GM21717 (cell line): ENCODE measurements around the gene OR52E1.
"Not testable (repeated sequence)": the region's sequence is repeated elsewhere in the genome, so short reads cannot be mapped to it uniquely, and the experiment has no call there.

Experiments used
- ATAC-seq: cut with Tn5 transposase; IDR thresholded peaks from one replicate; pipeline ENCODE4 v1.9.1; 2021; ENCODE audit warnings: mild to moderate bottlenecking, moderate library complexity; ENCODE audit not compliant: unreplicated experiment

Gene OR52E1

DNA sequence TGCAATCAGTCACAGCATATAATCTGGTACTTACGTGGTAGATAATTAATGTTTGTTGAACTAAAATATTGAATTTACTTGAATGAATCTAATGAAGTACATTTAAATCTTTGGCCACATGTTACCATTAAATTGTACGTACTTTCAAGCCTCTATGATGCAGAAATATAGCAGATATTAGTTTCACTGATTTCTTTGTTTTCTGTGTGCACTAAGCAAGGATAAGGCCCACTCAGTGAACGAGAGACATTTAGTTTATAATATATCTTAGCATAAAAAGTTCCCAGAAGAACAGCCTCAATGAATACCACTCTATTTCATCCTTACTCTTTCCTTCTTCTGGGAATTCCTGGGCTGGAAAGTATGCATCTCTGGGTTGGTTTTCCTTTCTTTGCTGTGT lies at the start of gene OR52E1:
Gene OR52E1, plus strand, starts transcription at position 301 of the 400 bp plus-strand sequence.
- ATAC-seq: no peak

DNA sequence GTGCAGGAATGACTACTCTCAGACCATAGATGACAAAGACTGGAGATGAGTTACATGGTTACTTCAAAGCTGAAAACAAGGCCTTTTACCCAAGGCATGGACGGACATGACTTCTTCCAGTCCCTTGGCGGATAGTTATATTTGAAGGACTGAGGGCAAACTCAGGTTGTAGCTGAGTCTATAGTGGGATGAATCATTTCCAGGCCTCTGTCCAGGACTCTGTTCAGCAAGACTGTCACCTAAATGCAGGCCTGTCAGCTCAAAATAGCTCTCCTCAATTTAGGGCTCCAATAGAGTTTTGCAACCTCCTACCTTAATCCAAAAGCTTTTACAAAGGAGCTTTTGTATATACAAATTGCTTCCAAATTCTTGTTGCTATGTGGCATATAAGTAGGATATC lies 47.4 kb upstream of the OR52E1 start:
- no peak for ATAC-seq

DNA sequence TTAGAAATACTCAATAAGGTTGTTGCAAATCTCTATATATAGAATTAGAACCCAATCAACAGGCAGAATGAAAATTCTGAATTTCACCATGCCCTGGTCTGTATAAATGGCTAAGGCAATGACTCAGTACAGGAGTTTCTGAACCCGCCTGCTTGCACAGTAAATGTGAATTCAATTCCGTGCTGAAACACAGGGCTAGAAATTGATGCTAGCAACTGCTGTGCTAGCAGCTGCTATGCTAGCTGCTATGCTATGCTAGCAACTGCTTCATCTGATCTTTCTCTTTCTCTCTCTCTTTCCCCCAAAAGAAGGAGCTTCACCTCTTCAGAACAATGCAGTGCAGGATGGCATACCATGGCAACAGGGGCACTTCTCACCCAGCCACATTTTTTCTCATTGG lies 32.7 kb upstream of the OR52E1 start:
- no peak for ATAC-seq

DNA sequence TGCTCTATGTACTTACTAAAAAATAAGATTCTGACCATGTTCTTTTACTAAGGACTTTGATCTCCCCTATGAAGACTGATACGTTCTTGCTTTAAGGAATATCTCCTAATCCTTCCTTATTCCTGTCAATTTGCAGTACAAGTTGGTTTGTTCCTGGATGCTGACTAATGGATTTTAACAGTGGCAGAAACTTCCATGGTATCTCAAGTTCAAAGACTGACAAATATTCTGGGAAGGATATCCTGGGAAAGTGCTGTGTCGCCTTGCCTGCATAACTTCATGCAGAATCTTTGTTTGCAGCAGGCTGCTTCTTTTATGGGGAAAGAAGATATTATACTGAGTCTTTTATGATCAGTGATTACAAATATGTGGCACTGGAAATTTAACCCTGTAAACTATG lies 31.4 kb upstream of the OR52E1 start:
- no peak for ATAC-seq

DNA sequence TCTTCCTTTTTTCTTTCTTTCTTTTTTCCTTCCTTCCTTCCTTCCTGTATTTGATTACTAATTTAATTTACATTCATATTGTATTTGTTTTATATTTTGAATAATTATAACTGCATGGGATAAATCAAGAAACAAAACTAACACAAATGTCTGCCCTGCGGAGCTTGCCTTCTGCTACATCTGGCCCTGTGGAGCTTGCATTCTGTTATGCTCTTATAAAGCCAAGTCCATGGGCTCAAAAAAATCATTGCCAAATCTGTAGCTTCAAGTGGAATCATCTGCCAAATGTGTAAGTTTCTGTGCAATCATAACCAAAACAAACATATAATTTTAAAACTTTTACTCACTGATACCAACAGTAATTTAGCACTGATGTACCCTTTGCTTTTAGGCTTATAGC lies 31.0 kb upstream of the OR52E1 start:
- no peak for ATAC-seq

DNA sequence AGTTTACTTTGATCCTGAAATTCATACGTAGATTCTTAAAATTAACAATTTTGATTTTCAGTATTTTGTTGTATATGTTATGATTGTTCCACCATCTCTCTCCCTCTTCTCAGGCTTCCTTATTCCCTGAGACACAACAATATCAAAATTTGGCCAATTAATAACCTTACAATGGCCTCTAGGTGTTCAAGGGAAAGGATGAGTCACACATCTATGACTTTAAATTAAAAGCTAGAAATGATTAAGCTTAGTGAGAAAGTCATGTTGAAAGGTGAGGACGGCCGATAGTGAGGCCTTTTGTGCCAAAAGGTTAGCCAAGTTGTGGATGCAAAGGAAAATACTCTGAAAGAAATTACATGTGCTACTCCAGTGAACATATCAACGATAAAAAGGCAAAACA lies 28.5 kb upstream of the OR52E1 start:
- no peak for ATAC-seq

DNA sequence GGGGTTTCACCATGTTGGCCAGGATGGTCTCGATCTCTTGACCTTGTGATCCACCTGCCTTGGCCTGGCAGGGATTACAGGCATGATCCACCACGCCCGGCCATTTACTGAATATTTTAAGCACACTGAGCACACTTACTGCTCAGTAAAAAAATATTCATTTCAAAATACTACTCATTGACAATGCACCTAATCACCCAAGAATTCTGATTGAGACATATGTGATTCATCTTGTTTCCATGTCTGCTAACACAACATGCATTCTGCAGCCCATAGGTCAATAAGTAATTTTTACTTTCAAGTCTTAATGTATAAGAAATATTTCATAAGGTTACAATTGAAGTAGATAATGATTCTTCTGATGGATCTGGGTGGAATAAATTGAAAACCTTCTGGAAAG lies 27.3 kb upstream of the OR52E1 start:
- ATAC-seq: no peak

DNA sequence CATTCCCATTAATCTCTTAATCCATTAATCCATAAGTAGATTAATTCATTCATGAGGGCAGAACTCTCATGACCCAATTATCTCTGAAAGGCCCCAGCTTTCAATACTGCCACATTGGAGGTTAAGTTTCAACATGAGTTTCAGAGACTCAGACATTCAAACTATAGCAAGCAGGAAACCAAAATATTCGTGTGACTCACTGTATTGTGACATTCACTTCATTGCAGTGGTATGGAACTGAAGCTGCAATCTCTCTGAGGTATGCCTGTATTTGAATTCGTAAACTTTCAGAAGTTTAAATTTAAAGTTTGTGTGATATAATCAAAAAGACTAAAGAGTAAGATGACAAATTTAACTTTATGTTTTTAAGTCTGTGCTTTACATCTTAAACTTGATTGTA lies 26.0 kb upstream of the OR52E1 start:
- ATAC-seq: no peak

DNA sequence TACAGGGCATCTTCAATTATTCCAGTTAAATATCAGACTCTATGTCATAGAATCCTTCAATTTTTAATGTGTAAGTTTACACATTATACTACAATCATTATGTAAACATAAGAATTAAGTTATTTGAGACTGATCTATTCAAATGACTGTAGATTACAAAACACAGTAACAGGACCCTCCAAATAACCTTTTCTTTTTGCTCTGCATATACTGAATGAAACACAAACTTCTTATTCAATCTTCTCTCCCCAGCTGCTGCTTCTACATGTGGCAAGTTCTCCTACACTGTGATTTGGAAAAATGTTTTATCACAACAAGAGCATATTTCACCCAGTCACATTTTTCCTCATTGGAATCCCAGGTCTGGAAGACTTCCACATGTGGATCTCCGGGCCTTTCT lies 23.1 kb upstream of the OR52E1 start, which contains the start of gene OR52J3:
Gene OR52J3, plus strand, starts transcription at position 301 of the 400 bp plus-strand sequence. Its CDS starts 0 bp downstream, at position 301.
- no peak for ATAC-seq

DNA sequence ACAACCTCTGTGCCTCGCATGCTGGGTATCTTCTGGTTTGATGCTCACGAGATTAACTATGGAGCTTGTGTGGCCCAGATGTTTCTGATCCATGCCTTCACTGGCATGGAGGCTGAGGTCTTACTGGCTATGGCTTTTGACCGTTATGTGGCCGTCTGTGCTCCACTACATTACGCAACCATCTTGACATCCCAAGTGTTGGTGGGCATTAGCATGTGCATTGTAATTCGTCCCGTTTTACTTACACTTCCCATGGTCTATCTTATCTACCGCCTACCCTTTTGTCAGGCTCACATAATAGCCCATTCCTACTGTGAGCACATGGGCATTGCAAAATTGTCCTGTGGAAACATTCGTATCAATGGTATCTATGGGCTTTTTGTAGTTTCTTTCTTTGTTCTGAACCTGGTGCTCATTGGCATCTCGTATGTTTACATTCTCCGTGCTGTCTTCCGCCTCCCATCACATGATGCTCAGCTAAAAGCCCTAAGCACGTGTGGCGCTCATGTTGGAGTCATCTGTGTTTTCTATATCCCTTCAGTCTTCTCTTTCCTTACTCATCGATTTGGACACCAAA lies 22.5 kb upstream of the OR52E1 start:
- ATAC-seq: no peak

DNA sequence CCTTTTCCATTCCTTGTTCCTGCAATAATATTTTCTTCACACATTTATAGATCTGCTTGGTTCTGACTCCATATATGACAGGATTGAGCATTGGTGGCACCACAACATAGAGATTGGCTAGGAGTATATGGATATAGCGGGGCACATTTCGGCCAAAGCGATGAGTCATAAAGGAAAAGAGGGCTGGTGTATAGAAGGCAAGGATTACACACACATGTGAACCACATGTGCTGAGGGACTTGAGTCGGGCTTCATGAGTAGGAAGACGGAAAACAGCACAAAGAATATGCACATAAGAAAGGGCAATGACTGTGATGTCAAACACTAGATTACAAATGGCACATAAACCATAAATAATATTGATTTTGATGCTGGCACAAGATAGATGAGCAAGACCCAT lies 10.7 kb upstream of the OR52E1 start:
- ATAC-seq: not testable (repeated sequence)

DNA sequence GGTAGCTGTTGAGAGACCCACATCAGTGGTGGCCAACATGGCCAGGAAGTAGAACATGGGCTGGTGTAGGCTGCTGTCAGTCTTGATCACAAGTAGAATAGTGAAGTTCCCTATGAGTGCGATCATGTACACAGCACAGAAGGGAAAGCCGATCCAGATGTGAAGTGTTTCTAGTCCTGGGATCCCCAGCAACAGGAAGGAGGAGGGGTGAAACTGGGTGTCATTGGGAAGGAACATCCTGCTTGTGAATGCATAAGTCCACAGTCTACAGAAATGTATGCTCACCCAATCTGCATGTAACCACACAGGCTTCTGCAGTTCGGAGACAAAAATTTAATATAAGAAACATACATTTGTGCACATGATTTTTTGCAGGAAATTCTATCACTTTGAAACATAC lies 10.0 kb upstream of the OR52E1 start, which contains the start of gene OR52E2:
Gene OR52E2, minus strand, starts transcription at position 237 of the 400 bp plus-strand sequence. Its CDS starts 0 bp downstream, at position 237.
- no peak for ATAC-seq

DNA sequence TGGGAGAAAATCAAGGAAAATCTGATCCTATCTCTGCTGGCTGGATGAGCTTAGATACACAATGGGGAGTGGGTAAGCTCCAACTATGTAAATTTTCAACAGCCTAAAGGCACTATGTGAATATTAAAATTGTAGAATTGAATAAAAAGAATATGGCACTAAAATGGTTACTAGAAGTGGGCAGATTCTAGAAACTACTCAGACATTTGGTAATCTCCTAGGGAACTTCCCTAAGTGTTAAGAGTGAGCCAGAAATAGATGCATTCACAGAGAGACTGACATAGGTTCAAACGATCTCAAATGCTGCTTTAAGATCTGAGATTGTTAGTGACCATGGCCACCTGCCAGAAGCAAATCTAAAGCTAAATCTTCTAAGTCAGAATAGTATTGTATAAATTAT lies 4.3 kb upstream of the OR52E1 start:
- no peak for ATAC-seq

DNA sequence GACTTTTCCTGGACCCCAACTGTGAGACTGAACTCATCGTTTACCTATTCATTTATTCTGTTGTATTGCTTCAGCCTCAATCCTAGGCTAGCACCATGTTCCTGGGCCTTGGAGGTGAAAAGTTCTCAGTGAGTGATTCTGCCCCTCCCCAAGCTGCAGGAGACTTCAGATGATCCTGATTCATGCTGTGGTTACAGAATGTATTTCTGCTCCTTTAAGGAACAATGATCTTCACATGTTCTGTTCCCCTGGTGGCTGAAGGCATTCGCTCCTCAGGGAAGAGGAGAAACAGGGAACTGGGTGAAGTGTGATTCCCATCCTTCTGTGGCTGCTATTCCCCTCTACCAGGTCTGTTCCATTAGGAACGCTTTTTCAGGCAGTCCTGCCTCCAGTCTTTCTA lies 2.4 kb downstream of the OR52E1 start:
- no peak for ATAC-seq

DNA sequence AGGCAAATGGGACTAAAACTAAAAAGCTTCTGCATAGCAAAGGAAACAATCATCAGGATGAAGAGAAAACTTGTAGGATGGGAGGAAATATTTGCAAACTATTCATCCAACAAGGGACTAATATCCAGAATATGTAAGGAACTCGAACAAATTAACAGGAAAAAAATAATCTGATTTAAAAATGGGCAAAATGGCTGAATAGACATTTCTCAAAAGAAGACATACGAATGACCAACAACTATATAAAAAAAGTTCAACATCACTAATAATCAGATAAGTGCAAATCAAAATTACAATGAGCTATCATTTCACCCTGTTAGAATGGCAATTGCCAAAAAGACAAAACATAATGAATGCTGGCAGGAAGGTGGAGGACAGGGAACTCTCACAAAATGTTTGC lies 12.0 kb downstream of the OR52E1 start:
- no peak for ATAC-seq

DNA sequence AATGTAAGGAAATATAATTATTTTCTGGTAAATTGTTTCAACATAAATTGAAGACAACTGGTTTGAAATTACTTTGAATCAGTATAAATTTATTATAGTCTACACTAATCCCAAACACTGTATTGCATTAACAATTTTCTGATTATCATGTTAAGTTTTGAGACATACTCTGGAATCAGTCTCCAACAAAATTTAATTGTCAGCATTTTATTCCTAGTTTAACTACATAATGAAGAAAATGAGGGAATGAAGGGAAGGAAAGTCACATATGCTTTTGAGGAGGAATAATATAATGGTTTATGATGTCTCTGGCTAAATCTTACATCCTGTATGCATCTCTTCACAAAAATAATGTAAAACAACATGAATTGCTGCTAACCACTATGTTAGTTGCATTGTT lies 14.2 kb downstream of the OR52E1 start:
- ATAC-seq: no peak

DNA sequence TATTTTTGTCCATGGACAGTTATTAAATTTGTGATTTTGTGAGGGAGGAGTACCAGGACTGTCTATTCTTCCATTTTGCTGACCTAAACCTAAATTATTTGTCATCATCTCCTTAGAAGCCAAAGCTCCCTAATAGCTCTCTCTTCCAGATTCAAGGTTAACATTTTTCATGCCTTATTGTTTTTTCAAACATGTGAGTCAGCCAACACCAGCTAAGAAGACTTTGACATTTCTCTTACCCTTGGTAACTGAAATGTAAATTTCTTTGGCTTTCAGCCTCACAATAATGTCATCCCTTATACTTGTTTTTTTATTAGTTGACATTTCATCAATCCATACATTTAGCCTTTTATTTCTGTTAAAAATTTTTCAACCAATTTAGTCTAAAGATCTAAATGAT lies 19.2 kb downstream of the OR52E1 start:
- ATAC-seq: no peak

DNA sequence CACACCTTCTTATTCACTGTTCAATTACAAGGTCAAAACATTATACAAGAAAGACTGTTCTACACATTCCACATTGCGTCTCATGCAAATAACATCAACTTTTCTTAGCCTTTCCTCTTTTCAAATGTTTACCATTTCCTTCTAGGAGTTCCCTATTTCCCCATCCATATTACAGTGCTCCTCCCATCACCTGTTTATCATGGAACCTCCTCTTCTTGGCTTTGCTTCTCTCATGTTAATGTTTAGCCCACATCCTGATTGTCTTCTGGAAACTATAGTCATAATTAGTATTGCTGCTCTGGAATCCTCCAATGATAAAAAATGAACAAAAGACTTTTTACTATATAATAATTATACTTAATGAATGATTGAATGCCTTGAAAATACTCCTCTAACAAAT lies 21.3 kb downstream of the OR52E1 start:
- no peak for ATAC-seq

DNA sequence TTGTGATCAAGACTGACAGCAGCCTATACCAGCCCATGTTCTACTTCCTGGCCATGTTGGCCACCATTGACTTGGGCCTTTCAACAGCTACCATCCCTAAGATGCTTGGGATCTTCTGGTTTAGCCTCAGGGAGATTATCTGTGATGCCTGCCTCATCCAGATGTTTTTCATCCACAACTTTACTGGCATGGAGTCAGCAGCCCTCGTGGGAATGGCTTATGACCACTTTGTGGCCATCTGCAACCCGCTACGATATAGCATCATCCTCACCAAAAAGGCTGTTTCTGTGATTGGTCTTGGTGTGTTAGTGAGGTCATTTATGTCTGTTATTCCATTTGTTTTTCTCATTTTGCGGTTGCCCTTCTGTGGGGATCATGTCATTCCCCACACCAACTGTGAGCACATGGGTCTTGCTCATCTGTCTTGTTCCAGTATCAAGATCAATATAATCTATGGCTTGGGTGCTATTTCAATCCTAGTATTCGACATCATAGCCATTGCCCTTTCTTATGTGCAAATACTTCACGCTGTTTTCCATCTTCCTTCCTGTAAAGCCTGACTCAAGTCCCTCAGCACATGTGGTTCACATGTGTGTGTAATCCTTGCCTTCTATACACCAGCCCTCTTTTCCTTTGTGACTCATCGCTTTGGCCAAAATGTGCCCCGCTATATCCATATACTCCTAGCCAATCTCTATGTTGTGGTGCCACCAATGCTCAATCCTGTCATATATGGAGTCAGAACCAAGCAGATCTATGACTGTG lies 23.6 kb downstream of the OR52E1 start:
- no peak for ATAC-seq

DNA sequence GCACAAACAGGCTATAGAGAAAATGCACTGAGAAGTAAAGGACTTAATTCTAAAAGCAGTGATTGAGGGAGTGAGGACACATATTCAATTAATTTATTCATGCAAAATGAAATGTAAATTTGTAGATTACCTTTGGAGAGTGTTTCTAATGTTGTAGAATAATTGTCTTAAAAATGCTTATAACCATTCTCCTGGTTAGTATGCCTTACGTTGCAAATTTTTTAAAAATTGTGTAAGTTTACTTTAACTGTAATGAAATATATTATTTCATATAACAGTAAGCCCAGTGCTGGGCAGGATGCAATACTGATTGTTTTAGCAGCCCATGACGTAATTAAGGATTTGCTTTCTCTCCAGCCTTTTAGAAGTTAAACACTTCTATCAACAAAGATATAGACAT lies 26.6 kb downstream of the OR52E1 start:
- ATAC-seq: no peak

DNA sequence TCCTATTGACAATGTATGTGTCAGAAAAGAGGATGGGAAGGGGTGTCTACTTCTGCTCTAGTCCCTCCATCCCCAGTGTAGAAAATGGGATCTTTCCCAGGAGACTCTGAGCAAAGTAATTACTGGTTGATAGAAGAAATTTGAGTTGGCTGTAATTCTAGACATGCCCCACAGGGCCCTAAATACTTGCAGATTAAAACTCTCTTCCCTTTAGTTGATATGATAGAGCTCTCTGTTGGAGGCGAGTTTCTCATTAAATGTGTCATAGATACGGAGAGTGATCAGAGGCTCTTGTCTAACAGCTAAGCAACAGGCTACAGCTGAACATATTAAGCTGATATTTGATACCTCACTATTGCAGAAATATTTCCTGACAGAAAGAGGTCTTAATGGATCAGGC lies 32.9 kb downstream of the OR52E1 start:
- ATAC-seq: no peak

DNA sequence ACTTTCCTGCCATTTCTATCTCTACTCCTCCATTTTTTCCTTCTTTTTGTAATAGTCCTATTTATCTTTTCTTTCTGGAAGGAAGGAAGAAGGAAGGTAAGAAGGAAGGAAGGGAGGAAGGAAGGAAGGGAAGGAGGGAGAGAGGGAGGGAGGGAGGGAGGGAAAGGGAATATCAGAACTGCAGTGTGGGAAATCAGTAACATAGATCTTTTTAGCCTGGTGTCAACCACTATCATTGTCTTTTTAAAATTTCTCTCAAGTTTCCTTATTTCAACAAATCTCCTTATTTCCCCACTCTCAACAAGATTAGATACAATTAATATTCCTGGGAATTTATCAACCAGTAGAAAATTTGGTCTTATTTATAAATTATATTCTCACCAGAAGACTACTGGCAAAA lies 33.7 kb downstream of the OR52E1 start:
- ATAC-seq: no peak

DNA sequence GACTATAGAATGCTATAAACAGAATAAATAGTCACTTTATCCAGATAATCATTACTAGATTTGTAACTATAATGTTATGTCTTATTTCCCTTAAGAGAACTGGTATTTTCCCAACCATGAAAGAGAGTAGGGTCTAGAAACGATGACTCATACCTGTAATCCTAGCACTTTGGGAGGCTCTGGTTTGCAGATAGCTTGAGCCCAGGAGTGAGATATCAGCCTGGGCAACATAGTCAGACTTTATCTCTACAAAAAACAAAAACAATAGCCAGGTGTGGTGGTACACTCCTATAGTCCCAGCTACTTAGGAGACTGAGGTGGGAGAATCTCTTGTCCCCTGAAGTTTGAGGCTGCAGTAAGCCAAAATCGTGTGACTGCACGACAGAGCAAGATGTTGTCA lies 37.9 kb downstream of the OR52E1 start:
- no peak for ATAC-seq
